K562 (cell line): ENCODE data around the gene LTBP1. TPM values are rescaled to one million over a fixed set of nuclear protein-coding genes. Genes with fewer than 3 reads are reported as not detected.

Experiments
- ATAC-seq: fragments of 200-7000 bp; cut with Tn5 transposase; 3 replicates; pipeline ENCODE4 v1.9.1; 2020; ENCODE audit warnings: moderate library complexity
- BruUV-seq: library from RNA; stranded (reverse); fragments of 400-500 nt; replicated peaks from 2 replicates; lab custom pipeline; 2021; lab: Mats Ljungman, UMichigan
- CTCF ChIA-PET: fragments of 300-600 bp; formaldehyde crosslinking; extraction: SDS; loops from one replicate; lab custom pipeline; 2021; ENCODE audit warnings: low intra/inter-chr PET ratio; lab: Yijun Ruan, JAX
- POLR2A ChIA-PET: fragments of 300-600, 350-650 bp; sonication (Branson Sonifier 250); formaldehyde crosslinking; extraction: SDS; loops from one replicate; lab custom pipeline; 2021; ENCODE audit warnings: antibody characterized with exemption, inconsistent platforms; lab: Yijun Ruan, JAX
- DNase-seq, 4 experiments: peaks; one replicate each; pipeline versions ENCODE4 v3.0.0 to v3.0.0-alpha.2; 2011 to 2018; ENCODE audit warnings: low spot score in 3 of 4, mixed read lengths in 3 of 4; ENCODE audit errors: extremely low read depth in 1 of 4
- FAIRE-seq: peaks from 2 replicates; lab custom pipeline; 2011; peaks lifted over from hg19 to GRCh38; lab: Jason Lieb, UNC
- H2AFZ ChIP-seq: 2 replicates; pipeline ENCODE4 v1.6.0; 2011; ENCODE audit warnings: low read depth, low read length, control low read depth, inconsistent platforms
- H3K27ac ChIP-seq: fragments of 200-600 bp; 3 replicates; pipeline ENCODE4 v1.8.0; 2011; ENCODE audit warnings: low read depth, mild to moderate bottlenecking, control low read depth, inconsistent platforms, low read length, moderate library complexity, mixed read lengths; ENCODE audit errors: extremely low read depth
- H3K27me3 ChIP-seq, 2 experiments: fragments of 300-600 bp in 1 of 2; 2 replicates in 1 of 2; 3 replicates in 1 of 2; pipeline versions ENCODE4 v1.6.0 to v1.8.0; 2011; ENCODE audit warnings: inconsistent platforms in 2 of 2, low read length in 2 of 2, mild to moderate bottlenecking in 1 of 2, mixed read lengths in 1 of 2, moderate library complexity in 1 of 2; ENCODE audit not compliant: control insufficient read depth in 2 of 2, insufficient read depth in 2 of 2
- H3K36me3 ChIP-seq: fragments of 300-600 bp; 3 replicates; pipeline ENCODE4 v1.8.0; 2011; ENCODE audit warnings: mild to moderate bottlenecking, low read length, inconsistent platforms; ENCODE audit not compliant: control insufficient read depth, insufficient read depth
- H3K4me1 ChIP-seq, 2 experiments: fragments of 200-600 bp in 1 of 2; replicated peaks in 1 of 2; 2 replicates in 1 of 2; 3 replicates in 1 of 2; pipeline versions ENCODE4 v1.5.1 to v1.8.0; 2011; ENCODE audit warnings: inconsistent platforms in 2 of 2, low read length in 2 of 2, mild to moderate bottlenecking in 1 of 2, mixed read lengths in 1 of 2, moderate library complexity in 1 of 2; ENCODE audit not compliant: control insufficient read depth in 2 of 2, insufficient read depth in 2 of 2
- H3K4me2 ChIP-seq: 2 replicates; pipeline ENCODE4 v1.6.1; 2011; ENCODE audit warnings: low read length, control low read depth, inconsistent platforms, mixed read lengths; ENCODE audit not compliant: insufficient read depth
- H3K4me3 ChIP-seq: fragments of 200-600 bp; sonication (generic), shearing (Covaris generic); 2 replicates; pipeline ENCODE4 v1.5.1; 2016; ENCODE audit warnings: control low read depth, inconsistent platforms
- H3K79me2 ChIP-seq: fragments of 200-600 bp; 3 replicates; pipeline ENCODE4 v1.8.0; 2011; ENCODE audit warnings: low read length, inconsistent platforms; ENCODE audit not compliant: control insufficient read depth, insufficient read depth
- H3K9ac ChIP-seq, 2 experiments: 2 replicates each; pipeline versions ENCODE4 v1.6.0 to v1.6.1; 2011; ENCODE audit warnings: low read depth in 2 of 2, low read length in 2 of 2, control low read depth in 1 of 2, inconsistent platforms in 1 of 2, mild to moderate bottlenecking in 1 of 2, mixed read lengths in 1 of 2; ENCODE audit not compliant: insufficient read depth in 1 of 2
- H3K9me1 ChIP-seq: one replicate; pipeline ENCODE4 v1.6.0; 2011; ENCODE audit warnings: inconsistent platforms, mild to moderate bottlenecking, low read length, moderate library complexity; ENCODE audit not compliant: control insufficient read depth, insufficient read depth
- H3K9me3 ChIP-seq: replicated peaks from 2 replicates; pipeline ENCODE4 v1.5.1; 2011; ENCODE audit warnings: low read depth, low read length, inconsistent platforms; ENCODE audit not compliant: control insufficient read depth, insufficient read depth
- H4K20me1 ChIP-seq: replicated peaks from 2 replicates; pipeline ENCODE4 v1.6.1; 2011; ENCODE audit warnings: low read length, inconsistent platforms, mixed read lengths; ENCODE audit not compliant: control insufficient read depth, insufficient read depth
- BCOR ChIP-seq: fragments of 450-650 bp; IDR thresholded peaks from 2 replicates; pipeline ENCODE4 v1.6.1; 2016
- CC2D1A ChIP-seq: fragments of 450-650 bp; IDR thresholded peaks from 2 replicates; pipeline ENCODE4 v1.6.1; 2017; ENCODE audit warnings: mild to moderate bottlenecking
- HDAC3 ChIP-seq: fragments of 450-650 bp; IDR thresholded peaks from 2 replicates; pipeline ENCODE4 v1.6.1; 2018; ENCODE audit warnings: borderline replicate concordance, mild to moderate bottlenecking, moderate library complexity; ENCODE audit not compliant: partially characterized antibody
- SAFB2 ChIP-seq: fragments of 200-400 bp; formaldehyde crosslinking; IDR thresholded peaks from 2 replicates; pipeline ENCODE4 v1.6.1; 2018; ENCODE audit warnings: borderline replicate concordance, low read length, low read depth, moderate library complexity; ENCODE audit not compliant: severe bottlenecking
- SIRT6 ChIP-seq: IDR thresholded peaks from one replicate; pipeline ENCODE4 v1.6.1; 2012; ENCODE audit warnings: low read depth, mild to moderate bottlenecking, control low read depth, inconsistent platforms, low read length, moderate library complexity
- SRSF9 ChIP-seq: fragments of 200-400 bp; formaldehyde crosslinking; IDR thresholded peaks from 2 replicates; pipeline ENCODE4 v1.6.1; 2017; ENCODE audit warnings: low read depth, low read length, borderline replicate concordance
- TAF9B ChIP-seq: fragments of 450-650 bp; IDR thresholded peaks from 2 replicates; pipeline ENCODE4 v1.6.1; 2018; ENCODE audit warnings: mild to moderate bottlenecking; ENCODE audit not compliant: partially characterized antibody
- TSHZ1 ChIP-seq: fragments of 250-450 bp; sonication (Bioruptor Pico); IDR thresholded peaks from 2 replicates; pipeline ENCODE4 v1.4.0; 2020; ENCODE audit warnings: mild to moderate bottlenecking, moderate library complexity
- ZC3H11A ChIP-seq: IDR thresholded peaks from 2 replicates; pipeline ENCODE4 v1.6.1; 2012; ENCODE audit warnings: low read depth, low read length, improper control_type of control experiment
- ZNF639 ChIP-seq, 2 experiments: fragments of 200-800 bp in 1 of 2; sonication (Bioruptor generic) in 1 of 2; sonication (generic) in 1 of 2; formaldehyde crosslinking in 1 of 2; IDR thresholded peaks in 1 of 2; conservative IDR thresholded peaks in 1 of 2; 2 replicates each; pipeline versions ENCODE4 v1.5.0 to v1.6.1; 2016 to 2020; ENCODE audit warnings: missing compliant biosample characterization in 1 of 2, missing genetic modification characterization in 1 of 2, missing genetic modification reagents in 1 of 2
- WGBS: fragments of 100-300 bp; shearing (Covaris generic); methylation state at CpG from one replicate; pipeline ENCODE4 v1.1.6; 2016; ENCODE audit warnings: low coverage, mixed read lengths; ENCODE audit not compliant: insufficient coverage; ENCODE audit errors: missing lambda C conversion rate; 5-methylcytosine and 5-hydroxymethylcytosine counted together
- in situ Hi-C: fragments of 300-500 bp; cut with MboI; formaldehyde crosslinking; loops from 4 replicates; pipeline ENCODE4 v1.15.0; 2018; ENCODE audit warnings: inconsistent platforms, mixed read lengths
- intact Hi-C: fragments of 100-400 bp; cut with micrococcal nuclease; formaldehyde crosslinking; loops from 2 replicates; pipeline ENCODE4 v1.14.2; 2022
- polyA plus RNA-seq, 8 experiments: library from polyadenylated mRNA; depleted of rRNA in 4 of 8; stranded (reverse) in 5 of 8; unstranded in 3 of 8; fragments of >200 nt; fragmentation: Nextera tagmentation in 2 of 8; fragmentation: Illumina TruSeq in 1 of 8; extraction: Ambion mirVana in 2 of 8; extraction: Trizol in 1 of 8; gene quantifications; 2 replicates each; pipeline versions ENCODE4 v1.2.1 to v1.2.3, GENCODE V29; 2011 to 2014; ENCODE audit warnings: inconsistent platforms in 1 of 8, missing spikeins in 1 of 8
- total RNA-seq, 7 experiments: library from RNA; depleted of rRNA in 6 of 7; stranded (reverse); fragments of >200 nt in 6 of 7; fragmentation: Illumina TruSeq in 2 of 7; extraction: Trizol in 2 of 7; gene quantifications; 2 replicates each; pipeline versions ENCODE4 v1.2.1 to v1.2.3, GENCODE V29; 2011 to 2021; ENCODE audit warnings: low replicate concordance in 1 of 7
- TF ChIP-seq, protein P1 (sequence below): fragments of 450-650 bp; IDR thresholded peaks from 2 replicates; pipeline ENCODE4 v1.6.1; 2017; ENCODE audit warnings: antibody characterized with exemption

The LTBP1 gene
- total and polyA plus RNA-seq, 9 of the 15 experiments (the other 6 are each of a cell fraction or from before 2014, with no cell fraction given), result 3.6 to 16.4 (median 8.5) TPM

DNA sequence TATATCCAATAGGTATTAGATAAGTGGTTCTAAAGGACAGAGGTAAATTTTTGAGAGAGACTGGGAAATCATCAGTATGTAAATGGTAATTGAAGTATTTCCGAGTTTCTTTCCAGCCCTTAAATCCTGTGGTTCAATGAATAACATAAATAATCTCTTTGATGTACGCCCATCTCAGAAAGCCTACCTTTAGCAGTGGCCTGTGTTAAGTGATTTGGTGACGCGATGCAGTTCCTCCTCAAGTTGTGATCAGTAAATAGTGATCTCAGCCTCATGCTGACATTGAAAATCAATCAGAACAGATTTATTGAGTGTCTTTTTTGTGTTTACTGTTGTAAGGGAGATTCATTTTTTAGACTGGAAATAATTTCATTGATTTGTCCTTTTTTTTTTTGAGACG is 392.5 kb downstream of the LTBP1 start:
- DNase-seq (no peak), FAIRE-seq (no peak), ATAC-seq (no peak)
- peaks cover 3% of the 10 kb centered on the region for H3K9me1 ChIP-seq
- CTCF ChIA-PET, result no interaction called here
- WGBS, result 61% methylated on average over 5 of the region's 5 CpGs
- no peak overlapping the region for H3K4me3 ChIP-seq
- no peaks in the 10 kb centered on the region for H3K27me3 ChIP-seq
- no peaks in the 10 kb centered on the region for H3K4me1 ChIP-seq
- H4K20me1 ChIP-seq, result no peaks in the 10 kb centered on the region
- POLR2A ChIA-PET, result no interaction called here
- H3K79me2 ChIP-seq, result no peaks in the 10 kb centered on the region
- no TSS peak for BruUV-seq
- intact Hi-C loops (no loop called here), in situ Hi-C loops (no loop called here)
- H3K27ac ChIP-seq, result no peak overlapping the region
- H3K9me3 ChIP-seq, result no peaks in the 10 kb centered on the region
- H3K4me2 ChIP-seq, result no peak overlapping the region
- no peaks in the 10 kb centered on the region for H3K36me3 ChIP-seq
- no peak overlapping the region for H3K9ac ChIP-seq
- no peak overlapping the region for H2AFZ ChIP-seq
- TF ChIP-seq, protein P1, sequence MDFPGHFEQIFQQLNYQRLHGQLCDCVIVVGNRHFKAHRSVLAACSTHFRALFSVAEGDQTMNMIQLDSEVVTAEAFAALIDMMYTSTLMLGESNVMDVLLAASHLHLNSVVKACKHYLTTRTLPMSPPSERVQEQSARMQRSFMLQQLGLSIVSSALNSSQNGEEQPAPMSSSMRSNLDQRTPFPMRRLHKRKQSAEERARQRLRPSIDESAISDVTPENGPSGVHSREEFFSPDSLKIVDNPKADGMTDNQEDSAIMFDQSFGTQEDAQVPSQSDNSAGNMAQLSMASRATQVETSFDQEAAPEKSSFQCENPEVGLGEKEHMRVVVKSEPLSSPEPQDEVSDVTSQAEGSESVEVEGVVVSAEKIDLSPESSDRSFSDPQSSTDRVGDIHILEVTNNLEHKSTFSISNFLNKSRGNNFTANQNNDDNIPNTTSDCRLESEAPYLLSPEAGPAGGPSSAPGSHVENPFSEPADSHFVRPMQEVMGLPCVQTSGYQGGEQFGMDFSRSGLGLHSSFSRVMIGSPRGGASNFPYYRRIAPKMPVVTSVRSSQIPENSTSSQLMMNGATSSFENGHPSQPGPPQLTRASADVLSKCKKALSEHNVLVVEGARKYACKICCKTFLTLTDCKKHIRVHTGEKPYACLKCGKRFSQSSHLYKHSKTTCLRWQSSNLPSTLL, result no peak
- TF ChIP-seq CC2D1A, result no peak
- no peak for TF ChIP-seq BCOR
- no peak for TF ChIP-seq TAF9B
- no peak for TF ChIP-seq ZNF639 (CRISPR knock-in tag; conservative IDR thresholded peaks at IDR 0.05 in 1 of 2, IDR thresholded peaks at IDR 0.05 in 1 of 2)
- no peak for TF ChIP-seq ZC3H11A
- TF ChIP-seq TSHZ1 (CRISPR knock-in tag), result no peak
- TF ChIP-seq SIRT6, result no peak
- TF ChIP-seq SRSF9, result no peak
- TF ChIP-seq SAFB2, result no peak
- TF ChIP-seq HDAC3, result no peak
